Measurements from ENCODE around the gene ZNF792.
"Not testable (repeated sequence)": the region's sequence is repeated elsewhere in the genome, so short reads cannot be mapped to it uniquely, and the experiment has no call there.

The ZNF792 gene

DNA sequence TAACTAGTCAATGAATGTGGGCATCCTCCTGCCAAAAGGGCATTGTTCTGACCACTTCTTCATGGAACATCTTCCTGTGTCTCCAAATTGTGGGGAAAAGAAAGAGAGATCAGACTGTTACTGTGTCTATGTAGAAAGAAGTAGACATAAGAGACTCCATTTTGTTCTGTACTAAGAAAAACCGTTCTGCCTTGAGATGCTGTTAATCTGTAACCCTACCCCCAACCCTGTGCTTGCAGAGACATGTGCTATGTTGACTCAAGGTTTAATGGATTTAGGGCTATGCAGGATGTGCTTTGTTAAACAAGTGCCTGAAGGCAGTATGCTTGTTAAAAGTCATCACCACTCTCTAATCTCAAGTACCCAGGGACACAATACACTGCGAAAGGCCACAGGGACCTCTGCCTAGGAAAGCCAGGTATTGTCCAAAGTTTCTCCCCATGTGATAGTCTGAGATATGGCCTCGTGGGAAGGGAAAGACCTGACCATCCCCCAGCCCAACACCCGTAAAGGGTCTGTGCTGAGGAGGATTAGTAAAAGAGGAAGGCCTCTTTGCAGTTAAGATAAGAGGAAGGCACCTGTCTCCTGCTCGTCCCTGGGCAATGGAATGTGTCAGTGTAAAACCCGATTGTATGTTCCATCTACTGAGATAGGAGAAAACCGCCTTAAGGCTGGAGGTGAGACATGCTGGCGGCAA lies 43.8 kb downstream of the ZNF792 start:
- not testable (repeated sequence) for DNase-seq (ENCODE audit: low spot score)

GRCh38 chr19:34918190-34918589 lies 45.8 kb downstream of the ZNF792 start:
- no peak for DNase-seq (ENCODE audit: low spot score)

- not testable (repeated sequence) for DNase-seq (ENCODE audit: low spot score)
Measured at GRCh38 chr19:34917144-34917543, 46.9 kb downstream of the ZNF792 start.

- DNase-seq (ENCODE audit: low spot score) = no peak
Measured at GRCh38 chr19:34910770-34911169, 53.3 kb downstream of the ZNF792 start.

All from LoVo (cell line).